ENCODE measurements around the gene ESPNL. TPM values are rescaled to one million over a fixed set of nuclear protein-coding genes. Genes with fewer than 3 reads are reported as not detected.

Gene ESPNL
- polyA plus RNA-seq, 1 donor from 2014 or later = 5.5 TPM

DNA sequence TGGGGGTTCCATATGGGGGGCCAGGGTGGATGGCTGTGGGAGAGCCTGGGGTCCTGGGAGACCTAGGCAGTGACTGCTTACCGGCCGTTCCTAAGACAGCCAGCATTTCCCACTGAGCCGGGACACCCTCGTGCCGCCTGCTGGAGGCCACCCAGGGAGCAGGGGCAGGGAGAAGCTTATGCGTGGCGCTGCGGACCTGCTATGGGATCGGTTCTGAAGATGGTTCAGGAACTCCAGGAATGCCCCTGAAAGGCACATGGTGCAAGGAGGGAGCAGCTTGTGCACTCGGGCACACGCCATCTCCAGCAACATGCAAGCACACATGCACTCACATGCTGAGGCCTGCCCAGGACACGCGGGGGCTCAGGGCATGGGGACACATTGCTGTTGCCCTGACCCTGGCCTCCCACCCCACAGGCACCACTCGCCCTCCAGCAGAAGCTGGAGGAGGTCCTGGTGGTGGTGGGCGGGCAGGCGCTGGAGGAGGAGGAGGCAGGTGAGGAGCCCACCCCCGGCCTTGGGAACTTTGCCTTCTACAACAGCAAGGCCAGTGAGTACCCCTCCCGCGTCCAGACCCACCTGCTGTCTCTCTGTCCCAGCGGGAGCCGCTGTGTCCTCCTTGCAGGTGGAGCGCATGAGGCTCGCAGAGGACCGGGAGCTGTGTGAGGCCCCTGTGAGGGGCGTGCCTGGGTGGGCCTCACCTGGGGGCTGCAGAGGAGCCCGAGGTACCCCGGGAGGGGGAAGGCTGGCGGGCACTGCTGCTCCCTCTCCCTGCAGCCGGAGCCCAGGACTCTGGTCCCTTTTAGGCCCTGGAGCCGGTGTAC lies 42.5 kb downstream of the ESPNL start:
- Mint-ChIP-seq H3K27me3 (peaks cover 3% of the 10 kb centered on the region), H3K4me3 (no peak overlapping the region), H3K4me1 (peaks cover 0 to 6% (median 0%) of the 10 kb centered on the region in 3 donors), H3K36me3 (no peaks in the 10 kb centered on the region), H3K27ac (no peak overlapping the region), H3K9me3 (no peaks in the 10 kb centered on the region)

GRCh38 chr2:238143239-238143951 lies 43.3 kb downstream of the ESPNL start:
- Mint-ChIP-seq H3K27ac (no peak overlapping the region), H3K27me3 (peaks cover 3% of the 10 kb centered on the region), H3K4me3 (peak overlapping the region in 1 of 4 donors; percentile 49), H3K36me3 (no peaks in the 10 kb centered on the region), H3K4me1 (peaks cover 0 to 3% (median 0%) of the 10 kb centered on the region in 3 donors), H3K9me3 (no peaks in the 10 kb centered on the region)

GRCh38 chr2:238144262-238144661 lies 44.1 kb downstream of the ESPNL start:
- no peaks in the 10 kb centered on the region for H3K9me3 Mint-ChIP-seq
- peaks cover 0 to 3% (median 0%) of the 10 kb centered on the region in 3 donors for H3K4me1 Mint-ChIP-seq
- no peak overlapping the region for H3K27ac Mint-ChIP-seq
- no peaks in the 10 kb centered on the region for H3K36me3 Mint-ChIP-seq
- H3K27me3 Mint-ChIP-seq = peaks cover 3% of the 10 kb centered on the region
- no peak overlapping the region for H3K4me3 Mint-ChIP-seq

GRCh38 chr2:238145046-238145445 lies 44.9 kb downstream of the ESPNL start:
- Mint-ChIP-seq H3K36me3 (no peaks in the 10 kb centered on the region), H3K9me3 (no peaks in the 10 kb centered on the region), H3K4me3 (peak overlapping the region in 1 of 4 donors; percentile 51), H3K27me3 (peaks cover 3% of the 10 kb centered on the region), H3K27ac (no peak overlapping the region), H3K4me1 (peaks cover 0 to 3% (median 0%) of the 10 kb centered on the region in 3 donors)

DNA sequence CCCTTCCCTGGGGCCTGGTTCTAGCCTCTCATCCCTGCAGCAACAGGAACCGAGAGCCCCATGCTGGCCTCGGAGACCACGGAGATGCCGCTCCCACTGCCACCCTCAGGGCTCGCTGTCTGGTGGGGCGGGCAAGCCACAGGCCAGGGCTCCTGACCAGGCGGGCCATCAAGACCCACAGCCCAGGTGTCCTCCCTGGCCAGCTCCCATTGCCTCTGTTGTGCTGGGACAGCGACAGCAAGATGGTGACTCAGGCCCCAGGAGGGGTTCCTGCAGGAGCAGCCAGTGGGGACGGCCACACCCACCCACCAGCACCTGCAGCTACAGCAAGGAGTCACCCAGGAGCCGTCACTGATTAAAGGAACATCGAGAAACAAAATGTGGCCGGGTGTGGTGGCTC lies 45.7 kb downstream of the ESPNL start:
- no peak overlapping the region for H3K27ac Mint-ChIP-seq
- H3K9me3 Mint-ChIP-seq = no peaks in the 10 kb centered on the region
- H3K36me3 Mint-ChIP-seq = no peaks in the 10 kb centered on the region
- no peak overlapping the region for H3K4me3 Mint-ChIP-seq
- peaks cover 3% of the 10 kb centered on the region for H3K27me3 Mint-ChIP-seq
- peaks cover 0 to 3% (median 0%) of the 10 kb centered on the region in 3 donors for H3K4me1 Mint-ChIP-seq

GRCh38 chr2:238146884-238147544 lies 46.9 kb downstream of the ESPNL start:
- no peak overlapping the region for H3K27ac Mint-ChIP-seq

GRCh38 chr2:238148981-238149380 lies 48.8 kb downstream of the ESPNL start:
- no peaks in the 10 kb centered on the region for H3K27me3 Mint-ChIP-seq
- no peak overlapping the region for H3K4me3 Mint-ChIP-seq
- no peaks in the 10 kb centered on the region for H3K36me3 Mint-ChIP-seq
- H3K4me1 Mint-ChIP-seq = no peaks in the 10 kb centered on the region
- H3K27ac Mint-ChIP-seq = no peak overlapping the region
- H3K9me3 Mint-ChIP-seq = no peaks in the 10 kb centered on the region

More at GRCh38 chr2:238146884-238147544, 46.9 kb downstream of the ESPNL start:
- Mint-ChIP-seq H3K27me3 (no peaks in the 10 kb centered on the region), H3K36me3 (no peaks in the 10 kb centered on the region), H3K4me1 (no peaks in the 10 kb centered on the region), H3K9me3 (no peaks in the 10 kb centered on the region), H3K4me3 (no peak overlapping the region)

- Mint-ChIP-seq H3K27me3 (no peaks in the 10 kb centered on the region), H3K36me3 (no peaks in the 10 kb centered on the region), H3K27ac (no peak overlapping the region), H3K4me3 (no peak overlapping the region), H3K4me1 (no peaks in the 10 kb centered on the region), H3K9me3 (no peaks in the 10 kb centered on the region)
These were observed 49.9 kb downstream of the ESPNL start for GRCh38 chr2:238149841-238150572.

DNA sequence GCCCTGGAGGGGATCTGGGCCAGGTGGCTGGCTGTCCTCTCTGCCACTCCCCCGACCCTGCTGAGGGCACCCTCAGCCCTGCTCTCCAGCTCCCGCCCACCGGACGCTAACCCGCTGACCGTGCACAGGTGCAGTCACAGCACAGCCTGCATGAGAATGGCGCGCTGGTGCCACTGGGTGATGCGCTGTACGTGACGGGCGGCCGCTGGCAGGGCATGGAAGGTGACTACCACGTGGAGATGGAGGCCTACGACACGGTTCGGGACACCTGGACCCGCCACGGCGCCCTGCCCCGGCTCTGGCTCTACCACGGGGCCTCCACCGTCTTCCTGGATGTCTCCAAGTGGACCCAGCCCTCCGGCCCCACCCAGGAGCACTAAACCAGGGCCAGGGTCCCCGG lies 50.5 kb downstream of the ESPNL start:
- H3K36me3 Mint-ChIP-seq = no peaks in the 10 kb centered on the region
- H3K27me3 Mint-ChIP-seq = no peaks in the 10 kb centered on the region
- H3K9me3 Mint-ChIP-seq = no peaks in the 10 kb centered on the region
- no peak overlapping the region for H3K4me3 Mint-ChIP-seq
- H3K4me1 Mint-ChIP-seq = no peaks in the 10 kb centered on the region
- no peak overlapping the region for H3K27ac Mint-ChIP-seq

- H3K4me3 Mint-ChIP-seq = no peak overlapping the region
- H3K27me3 Mint-ChIP-seq = no peaks in the 10 kb centered on the region
- no peak overlapping the region for H3K27ac Mint-ChIP-seq
- no peaks in the 10 kb centered on the region for H3K4me1 Mint-ChIP-seq
- H3K36me3 Mint-ChIP-seq = no peaks in the 10 kb centered on the region
- no peaks in the 10 kb centered on the region for H3K9me3 Mint-ChIP-seq
These were observed 51.1 kb downstream of the ESPNL start for GRCh38 chr2:238151205-238151604.

DNA sequence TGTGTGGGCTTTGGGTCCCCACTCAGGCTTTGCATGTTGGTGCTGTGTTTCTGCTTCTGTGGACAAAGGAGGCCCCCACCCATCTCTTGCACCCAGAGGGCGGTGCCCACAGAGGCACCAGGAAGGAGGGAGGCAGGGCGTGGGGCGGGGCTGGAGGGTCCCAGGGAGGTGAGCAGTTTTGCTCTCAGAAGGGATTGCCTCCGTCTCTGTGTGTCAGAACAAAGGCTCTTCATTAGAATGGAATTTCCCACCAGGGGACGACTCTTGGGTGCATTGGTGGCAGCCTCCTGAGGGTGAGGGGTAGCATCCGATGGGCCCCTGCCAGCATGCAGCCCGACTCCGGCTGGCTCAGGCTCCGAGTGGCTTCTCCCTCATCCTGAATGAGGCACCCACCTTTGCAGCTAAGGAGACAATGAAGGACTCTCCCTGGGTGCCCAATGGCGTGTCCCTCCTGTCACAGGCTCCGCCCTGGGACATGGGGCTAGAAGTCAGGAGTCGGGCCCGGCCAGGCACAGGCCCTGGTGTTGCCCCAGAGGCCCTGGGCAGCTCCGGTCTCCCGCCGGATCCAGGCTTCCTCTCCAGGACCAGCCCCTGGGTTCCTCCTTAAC lies 51.6 kb downstream of the ESPNL start:
- no peaks in the 10 kb centered on the region for H3K36me3 Mint-ChIP-seq
- H3K9me3 Mint-ChIP-seq = no peaks in the 10 kb centered on the region
- no peaks in the 10 kb centered on the region for H3K27me3 Mint-ChIP-seq
- H3K27ac Mint-ChIP-seq = no peak overlapping the region
- no peaks in the 10 kb centered on the region for H3K4me1 Mint-ChIP-seq
- H3K4me3 Mint-ChIP-seq = no peak overlapping the region

GRCh38 chr2:238152771-238153688 lies 52.9 kb downstream of the ESPNL start:
- no peaks in the 10 kb centered on the region for H3K9me3 Mint-ChIP-seq
- H3K27ac Mint-ChIP-seq = no peak overlapping the region
- H3K4me3 Mint-ChIP-seq = no peak overlapping the region
- peaks cover 5% of the 10 kb centered on the region for H3K27me3 Mint-ChIP-seq
- H3K4me1 Mint-ChIP-seq = no peaks in the 10 kb centered on the region
- no peaks in the 10 kb centered on the region for H3K36me3 Mint-ChIP-seq

- H3K27ac Mint-ChIP-seq = no peak overlapping the region
- H3K9me3 Mint-ChIP-seq = no peaks in the 10 kb centered on the region
- peaks cover 11% of the 10 kb centered on the region for H3K27me3 Mint-ChIP-seq
- no peaks in the 10 kb centered on the region for H3K36me3 Mint-ChIP-seq
- H3K4me1 Mint-ChIP-seq = peaks cover 3 to 5% (median 4%) of the 10 kb centered on the region in 3 donors
- no peak overlapping the region for H3K4me3 Mint-ChIP-seq
These were observed 54.4 kb downstream of the ESPNL start for GRCh38 chr2:238154570-238154969.
